ENCODE measurements around the gene DYNC2I2.

- peak; percentile 7 for TF ChIP-seq CTCF (IDR thresholded peaks at IDR 0.05)
- TF ChIP-seq EZH2 (IDR thresholded peaks at IDR 0.05): no peak
Measured at GRCh38 chr9:128625391-128626146, 31.1 kb downstream of the DYNC2I2 start.

Measured in neural progenitor cell (in vitro differentiated cells).